Endothelial cell of umbilical vein (primary cell): ENCODE results near the gene RELL2.

Experiments
- EZH2 ChIP-seq: IDR thresholded peaks from 2 replicates; pipeline ENCODE4 v1.6.1; 2012; ENCODE audit warnings: borderline replicate concordance, low read depth, mild to moderate bottlenecking, moderate library complexity, low read length, inconsistent platforms; ENCODE audit not compliant: severe bottlenecking
- MYC ChIP-seq: IDR thresholded peaks from one replicate; pipeline ENCODE4 v1.6.1; 2011; ENCODE audit warnings: mild to moderate bottlenecking, low read depth, low read length
- POLR2A ChIP-seq: IDR thresholded peaks from 2 replicates; pipeline ENCODE4 v1.6.1; 2012; ENCODE audit warnings: low read depth, mild to moderate bottlenecking, control low read depth, low read length
- POLR2AphosphoS5 ChIP-seq: IDR thresholded peaks from 2 replicates; pipeline ENCODE4 v1.6.1; 2012; ENCODE audit warnings: low read depth, mild to moderate bottlenecking, control low read depth, low read length, moderate library complexity; ENCODE audit not compliant: insufficient read depth
- TF ChIP-seq, protein P1 (sequence below), 2 donors: IDR thresholded peaks; 1 replicate in 1 of 2; 2 replicates in 1 of 2; pipeline ENCODE4 v1.5.1; 2011; ENCODE audit warnings: low read length in 2 of 2, mild to moderate bottlenecking in 2 of 2, moderate library complexity in 2 of 2, control low read depth in 1 of 2, inconsistent platforms in 1 of 2, low read depth in 1 of 2; ENCODE audit not compliant: insufficient read depth in 1 of 2; ENCODE audit errors: extremely low read depth in 1 of 2

DNA sequence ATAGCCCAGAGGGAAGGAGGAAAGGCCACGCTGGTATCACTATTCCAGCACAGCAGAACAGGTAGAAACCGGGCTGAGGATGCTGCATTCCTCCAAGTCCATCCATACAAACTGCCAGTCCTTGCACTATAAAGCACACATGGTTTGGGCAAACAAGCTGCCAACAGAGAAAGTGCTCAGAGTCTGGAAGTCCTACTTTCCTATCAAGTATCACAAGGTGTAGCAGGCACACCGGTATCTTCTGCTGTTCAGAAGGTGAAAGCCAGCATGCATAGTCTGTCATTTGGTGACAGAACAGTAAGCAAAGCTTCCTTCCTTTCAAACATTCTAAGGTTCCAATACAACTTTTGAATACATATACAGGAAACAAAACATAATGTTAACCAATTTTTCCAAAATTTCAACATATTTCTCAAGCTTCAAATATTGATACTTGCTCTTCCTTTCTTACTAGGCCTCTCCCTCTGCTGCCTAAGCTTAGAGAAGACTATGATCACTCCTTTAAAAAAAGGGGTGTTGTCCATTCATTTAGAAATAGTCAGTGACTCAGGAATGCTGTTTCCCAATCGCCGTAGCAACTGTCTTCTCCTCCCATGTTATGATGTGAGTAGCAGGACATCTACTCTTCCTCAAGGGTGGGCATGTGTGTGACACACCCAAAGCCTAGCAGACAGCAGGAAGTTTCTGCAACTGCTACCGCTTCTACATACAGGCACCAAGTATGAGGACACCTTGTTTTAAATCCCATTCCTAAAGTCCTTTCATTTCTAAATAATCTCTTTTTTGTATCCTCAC, 32.7 kb upstream of the RELL2 start:
- TF ChIP-seq, protein P1, sequence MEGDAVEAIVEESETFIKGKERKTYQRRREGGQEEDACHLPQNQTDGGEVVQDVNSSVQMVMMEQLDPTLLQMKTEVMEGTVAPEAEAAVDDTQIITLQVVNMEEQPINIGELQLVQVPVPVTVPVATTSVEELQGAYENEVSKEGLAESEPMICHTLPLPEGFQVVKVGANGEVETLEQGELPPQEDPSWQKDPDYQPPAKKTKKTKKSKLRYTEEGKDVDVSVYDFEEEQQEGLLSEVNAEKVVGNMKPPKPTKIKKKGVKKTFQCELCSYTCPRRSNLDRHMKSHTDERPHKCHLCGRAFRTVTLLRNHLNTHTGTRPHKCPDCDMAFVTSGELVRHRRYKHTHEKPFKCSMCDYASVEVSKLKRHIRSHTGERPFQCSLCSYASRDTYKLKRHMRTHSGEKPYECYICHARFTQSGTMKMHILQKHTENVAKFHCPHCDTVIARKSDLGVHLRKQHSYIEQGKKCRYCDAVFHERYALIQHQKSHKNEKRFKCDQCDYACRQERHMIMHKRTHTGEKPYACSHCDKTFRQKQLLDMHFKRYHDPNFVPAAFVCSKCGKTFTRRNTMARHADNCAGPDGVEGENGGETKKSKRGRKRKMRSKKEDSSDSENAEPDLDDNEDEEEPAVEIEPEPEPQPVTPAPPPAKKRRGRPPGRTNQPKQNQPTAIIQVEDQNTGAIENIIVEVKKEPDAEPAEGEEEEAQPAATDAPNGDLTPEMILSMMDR (IDR thresholded peaks at IDR 0.05; ENCODE audit: extremely low read depth in 1 of 2, insufficient read depth in 1 of 2, low read depth in 1 of 2, low read length in 2 of 2), result no peak
- TF ChIP-seq POLR2A, result no peak
- no peak for TF ChIP-seq POLR2AphosphoS5
- TF ChIP-seq MYC, result no peak
- no peak for TF ChIP-seq EZH2
